ENCODE data around the gene CHRNA7.

- TF ChIP-seq SP1 (IDR thresholded peaks at IDR 0.05; ENCODE audit: low read depth, low read length), result no peak
- no peak for TF ChIP-seq CEBPB (IDR thresholded peaks at IDR 0.05; ENCODE audit: borderline replicate concordance in 1 of 2, low read depth in 2 of 2, low read length in 2 of 2)
- TF ChIP-seq JUNB (IDR thresholded peaks at IDR 0.05), result no peak
- no peak for TF ChIP-seq CTCF (IDR thresholded peaks at IDR 0.05 in 2 of 3, conservative IDR thresholded peaks at IDR 0.05 in 1 of 3; ENCODE audit: control insufficient read depth in 2 of 3, extremely low read depth in 1 of 3, insufficient read depth in 1 of 3, low read depth in 3 of 3, low read length in 3 of 3)
- TF ChIP-seq SMC3 (IDR thresholded peaks at IDR 0.05; ENCODE audit: borderline replicate concordance, low read length), result no peak
- no peak for TF ChIP-seq POLR2A (IDR thresholded peaks at IDR 0.05; ENCODE audit: low read depth, low read length)
- TF ChIP-seq NFYA (IDR thresholded peaks at IDR 0.05; ENCODE audit: borderline replicate concordance, low read depth, low read length), result no peak
- TF ChIP-seq KLF5 (IDR thresholded peaks at IDR 0.05; ENCODE audit: partially characterized antibody), result no peak
- no peak for TF ChIP-seq CREB1 (IDR thresholded peaks at IDR 0.05; ENCODE audit: low read depth)
Observed at GRCh38 chr15:32020156-32020555, 10.2 kb upstream of the CHRNA7 start.

Data from GM12878 (cell line).